Measurements from ENCODE around the gene DMP1. TPM values are rescaled to one million over a fixed set of nuclear protein-coding genes. Genes with fewer than 3 reads are reported as not detected.

The DMP1 gene
- total RNA-seq, 1 donor from 2014 or later, result not detected

DNA sequence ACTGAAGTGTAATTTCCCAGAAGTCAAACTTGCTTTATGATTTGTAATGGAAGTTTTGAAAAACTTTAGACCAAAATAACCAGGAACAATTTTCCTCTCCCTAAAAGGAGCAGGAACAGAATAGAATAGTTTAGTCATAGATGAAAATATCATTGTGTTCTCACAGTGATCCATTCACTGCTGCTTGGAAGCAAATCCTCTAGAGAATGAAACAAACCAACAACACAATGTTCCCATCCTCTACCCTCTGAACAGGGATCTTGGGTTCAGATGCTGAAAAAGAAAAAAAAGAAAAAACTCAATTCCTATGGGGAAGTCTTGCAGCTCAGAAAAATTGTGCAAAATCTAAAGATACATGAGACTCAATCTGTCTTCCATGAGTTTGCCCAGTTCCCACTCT, 29.6 kb upstream of the DMP1 start:
- no peak for FAIRE-seq
- H3K27me3 ChIP-seq (ENCODE audit: control insufficient read depth, insufficient read depth, low read length), result peaks cover 2% of the 10 kb centered on the region
- H3K36me3 ChIP-seq (ENCODE audit: control insufficient read depth, insufficient read depth, low read length), result no peaks in the 10 kb centered on the region
- TF ChIP-seq, protein P1, sequence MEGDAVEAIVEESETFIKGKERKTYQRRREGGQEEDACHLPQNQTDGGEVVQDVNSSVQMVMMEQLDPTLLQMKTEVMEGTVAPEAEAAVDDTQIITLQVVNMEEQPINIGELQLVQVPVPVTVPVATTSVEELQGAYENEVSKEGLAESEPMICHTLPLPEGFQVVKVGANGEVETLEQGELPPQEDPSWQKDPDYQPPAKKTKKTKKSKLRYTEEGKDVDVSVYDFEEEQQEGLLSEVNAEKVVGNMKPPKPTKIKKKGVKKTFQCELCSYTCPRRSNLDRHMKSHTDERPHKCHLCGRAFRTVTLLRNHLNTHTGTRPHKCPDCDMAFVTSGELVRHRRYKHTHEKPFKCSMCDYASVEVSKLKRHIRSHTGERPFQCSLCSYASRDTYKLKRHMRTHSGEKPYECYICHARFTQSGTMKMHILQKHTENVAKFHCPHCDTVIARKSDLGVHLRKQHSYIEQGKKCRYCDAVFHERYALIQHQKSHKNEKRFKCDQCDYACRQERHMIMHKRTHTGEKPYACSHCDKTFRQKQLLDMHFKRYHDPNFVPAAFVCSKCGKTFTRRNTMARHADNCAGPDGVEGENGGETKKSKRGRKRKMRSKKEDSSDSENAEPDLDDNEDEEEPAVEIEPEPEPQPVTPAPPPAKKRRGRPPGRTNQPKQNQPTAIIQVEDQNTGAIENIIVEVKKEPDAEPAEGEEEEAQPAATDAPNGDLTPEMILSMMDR (IDR thresholded peaks at IDR 0.05; ENCODE audit: insufficient read depth, low read length, severe bottlenecking), result no peak
- no peak overlapping the region for H3K4me3 ChIP-seq (ENCODE audit: low read depth, low read length)
- no peak for DNase-seq (ENCODE audit: low read depth)

GRCh38 chr4:87622303-87622702, 27.8 kb upstream of the DMP1 start:
- FAIRE-seq (no peak), DNase-seq (ENCODE audit: low read depth) (no peak)
- TF ChIP-seq, protein P1 (IDR thresholded peaks at IDR 0.05; ENCODE audit: insufficient read depth, low read length, severe bottlenecking), result no peak
- Histone ChIP-seq H3K27me3 (ENCODE audit: control insufficient read depth, insufficient read depth, low read length) (peaks cover 2% of the 10 kb centered on the region), H3K4me3 (ENCODE audit: low read depth, low read length) (no peak overlapping the region), H3K36me3 (ENCODE audit: control insufficient read depth, insufficient read depth, low read length) (no peaks in the 10 kb centered on the region)

- FAIRE-seq (no peak), DNase-seq (ENCODE audit: low read depth) (no peak)
- TF ChIP-seq, protein P1 (IDR thresholded peaks at IDR 0.05; ENCODE audit: insufficient read depth, low read length, severe bottlenecking), result no peak
- Histone ChIP-seq H3K27me3 (ENCODE audit: control insufficient read depth, insufficient read depth, low read length) (peaks cover 2% of the 10 kb centered on the region), H3K36me3 (ENCODE audit: control insufficient read depth, insufficient read depth, low read length) (no peaks in the 10 kb centered on the region), H3K4me3 (ENCODE audit: low read depth, low read length) (no peak overlapping the region)
Measured at GRCh38 chr4:87624698-87625097, 25.4 kb upstream of the DMP1 start.

DNA sequence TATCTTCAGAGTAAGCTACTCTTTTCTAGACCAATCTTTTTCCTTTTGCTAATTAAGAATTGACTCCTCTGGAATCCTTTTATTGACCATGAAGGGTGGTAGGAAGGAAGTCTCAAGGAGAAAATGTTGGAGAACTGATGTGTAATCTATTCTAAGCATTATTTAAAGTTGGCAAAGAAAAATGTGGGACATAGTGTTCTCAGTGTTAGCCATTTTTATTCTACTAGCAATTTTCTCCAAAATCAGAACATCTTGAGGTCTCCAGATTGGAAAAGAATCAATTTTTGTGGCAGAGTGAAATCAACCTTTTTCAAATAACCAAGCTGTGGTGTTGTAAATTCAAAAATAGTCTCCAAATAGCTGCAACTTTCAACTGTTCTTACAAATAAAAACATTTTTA, 18.4 kb upstream of the DMP1 start:
- H3K27me3 ChIP-seq (ENCODE audit: control insufficient read depth, insufficient read depth, low read length), result no peaks in the 10 kb centered on the region
- no peaks in the 10 kb centered on the region for H3K36me3 ChIP-seq (ENCODE audit: control insufficient read depth, insufficient read depth, low read length)
- DNase-seq (ENCODE audit: low read depth), result no peak
- H3K4me3 ChIP-seq (ENCODE audit: low read depth, low read length), result no peak overlapping the region
- no peak for FAIRE-seq
- TF ChIP-seq, protein P1 (IDR thresholded peaks at IDR 0.05; ENCODE audit: insufficient read depth, low read length, severe bottlenecking), result no peak

GRCh38 chr4:87632469-87632868, 17.6 kb upstream of the DMP1 start:
- TF ChIP-seq, protein P1 (IDR thresholded peaks at IDR 0.05; ENCODE audit: insufficient read depth, low read length, severe bottlenecking), result no peak
- Histone ChIP-seq H3K4me3 (ENCODE audit: low read depth, low read length) (no peak overlapping the region), H3K36me3 (ENCODE audit: control insufficient read depth, insufficient read depth, low read length) (no peaks in the 10 kb centered on the region), H3K27me3 (ENCODE audit: control insufficient read depth, insufficient read depth, low read length) (no peaks in the 10 kb centered on the region)
- DNase-seq (ENCODE audit: low read depth) (peak; percentile 24), FAIRE-seq (no peak)

DNA sequence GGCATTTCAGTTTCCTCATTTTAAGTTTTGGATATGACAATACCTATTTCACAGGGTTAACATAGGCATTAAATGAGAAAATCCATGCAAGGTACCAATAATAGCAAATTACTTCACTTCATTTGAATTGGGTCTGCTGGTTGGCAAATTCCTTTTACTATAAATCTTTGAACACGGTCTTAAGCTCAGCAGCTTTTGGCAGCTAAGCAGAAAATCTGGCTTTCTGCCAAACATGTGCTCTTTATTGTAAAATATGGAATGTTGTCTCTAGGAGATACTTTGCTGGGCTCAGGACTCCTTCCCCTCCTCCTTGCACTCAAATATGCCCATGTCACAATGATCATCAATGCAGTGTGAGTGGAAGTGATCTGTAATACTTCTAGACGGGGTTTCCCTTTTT, 16.8 kb upstream of the DMP1 start:
- Histone ChIP-seq H3K27me3 (ENCODE audit: control insufficient read depth, insufficient read depth, low read length) (no peaks in the 10 kb centered on the region), H3K36me3 (ENCODE audit: control insufficient read depth, insufficient read depth, low read length) (no peaks in the 10 kb centered on the region), H3K4me3 (ENCODE audit: low read depth, low read length) (no peak overlapping the region)
- DNase-seq (ENCODE audit: low read depth) (no peak), FAIRE-seq (no peak)
- TF ChIP-seq, protein P1 (IDR thresholded peaks at IDR 0.05; ENCODE audit: insufficient read depth, low read length, severe bottlenecking), result no peak
